T-helper 17 cell (primary cell): ENCODE data around the gene ACP5. TPM values are rescaled to one million over a fixed set of nuclear protein-coding genes. Genes with fewer than 3 reads are reported as not detected.
A peak's percentile ranks its signal among the peaks of the same experiment; 100 is the strongest.
"Not testable (repeated sequence)": the region's sequence is repeated elsewhere in the genome, so short reads cannot be mapped to it uniquely, and the experiment has no call there.

Source experiments
- ATAC-seq: fragments of 150-1000 bp; cut with Tn5 transposase; 2 replicates; pipeline ENCODE4 v1.10.0; 2021; ENCODE audit warnings: mild to moderate bottlenecking, moderate library complexity
- DNase-seq, 3 donors: peaks; one replicate each; pipeline versions ENCODE4 v3.0.0 to v3.0.0-alpha.2; 2020 to 2021
- H3K9me3 ChIP-seq: one replicate; pipeline ENCODE4 v1.7.0; 2013; ENCODE audit warnings: low read length, mild to moderate bottlenecking; ENCODE audit not compliant: control insufficient read depth, poor library complexity, severe bottlenecking
- H3K27ac Mint-ChIP-seq: one replicate; pipeline ENCODE4 v1.8.0; 2022; ENCODE audit warnings: mild to moderate bottlenecking, moderate library complexity, mixed read lengths
- H3K27me3 Mint-ChIP-seq: one replicate; pipeline ENCODE4 v1.8.0; 2022; ENCODE audit warnings: mixed read lengths
- H3K36me3 Mint-ChIP-seq: one replicate; pipeline ENCODE4 v1.8.0; 2022; ENCODE audit warnings: low read depth, mixed read lengths
- H3K4me1 Mint-ChIP-seq: one replicate; pipeline ENCODE4 v1.8.0; 2022; ENCODE audit warnings: mild to moderate bottlenecking, mixed read lengths
- H3K4me3 Mint-ChIP-seq: one replicate; pipeline ENCODE4 v1.8.0; 2022; ENCODE audit warnings: mild to moderate bottlenecking, moderate library complexity, mixed read lengths
- total RNA-seq, 4 donors: library from RNA in 2 of 4; stranded (reverse) in 2 of 4; gene quantifications; one replicate each; pipeline ENCODE4 v1.2.3 and lab custom pipeline; 2022 to 2026

Gene ACP5
- total RNA-seq = 10 to 100 TPM; 14.6 to 18.2 TPM
- 9.1 to 13.1 reads per million in 2 donors for total RNA-seq (lab: John Stamatoyannopoulos, UW)

DNA sequence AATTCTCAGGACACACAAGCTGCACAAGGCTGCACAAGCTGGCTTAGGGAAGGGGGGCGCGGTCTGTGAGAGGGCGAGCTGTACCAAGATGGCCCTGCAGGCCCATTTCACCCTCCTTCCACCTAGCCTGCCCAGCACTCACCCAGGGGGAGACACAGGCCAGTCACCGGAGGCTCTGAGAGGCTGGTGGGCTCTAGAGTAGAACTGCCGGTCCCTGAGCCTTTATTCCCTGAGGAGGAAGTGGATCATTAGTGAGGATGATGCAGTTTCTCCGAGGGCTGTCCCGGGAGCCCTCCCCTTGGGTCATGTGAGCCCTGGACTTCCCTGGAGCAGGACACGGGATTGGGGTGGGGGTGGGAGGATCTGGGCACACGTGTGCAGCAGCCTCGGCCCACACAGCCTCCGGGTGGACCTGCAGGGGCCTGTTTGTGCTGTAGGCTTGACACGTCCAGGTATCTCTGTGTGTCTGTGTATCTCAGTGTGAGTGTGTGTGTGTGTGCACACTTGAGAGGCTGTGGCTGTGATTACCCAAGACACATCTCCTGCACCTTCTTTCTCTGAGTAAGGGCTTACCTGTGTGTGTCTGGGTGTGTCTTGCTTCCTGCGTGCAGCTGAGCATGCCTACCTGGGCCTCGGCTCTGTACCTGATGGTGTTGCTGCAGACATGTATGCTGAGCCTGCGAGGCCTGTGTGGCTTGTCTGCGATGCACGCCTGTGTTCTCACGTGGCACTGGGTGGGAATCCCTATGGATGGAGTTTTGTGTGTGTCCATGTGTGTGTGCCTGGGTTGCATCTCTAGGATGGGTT lies at the start of gene ACP5:
TSS of gene ACP5 (minus strand) at position 195 of the 807 bp plus-strand sequence. CDS start 328 bp downstream, outside the sequence.
- H3K27me3 Mint-ChIP-seq = no peaks in the 10 kb centered on the region
- H3K9me3 ChIP-seq = no peaks in the 10 kb centered on the region
- DNase-seq (no peak), ATAC-seq (no peak)
- no peaks in the 10 kb centered on the region for H3K36me3 Mint-ChIP-seq
- H3K4me3 Mint-ChIP-seq = peak within 1 kb of the TSS; percentile 75
- peaks cover 15% of the 10 kb centered on the region for H3K4me1 Mint-ChIP-seq
- no peak within 1 kb of the TSS for H3K27ac Mint-ChIP-seq

GRCh38 chr19:11626252-11626651 lies 48.8 kb upstream of the ACP5 start:
- no peak for ATAC-seq
- Mint-ChIP-seq H3K27ac (no peak overlapping the region), H3K4me1 (peaks cover 3% of the 10 kb centered on the region), H3K27me3 (peaks cover 16% of the 10 kb centered on the region), H3K36me3 (peaks cover 3% of the 10 kb centered on the region), H3K4me3 (no peak overlapping the region)
- no peaks in the 10 kb centered on the region for H3K9me3 ChIP-seq
- DNase-seq = no peak

- no peaks in the 10 kb centered on the region for H3K9me3 ChIP-seq
- ATAC-seq (no peak), DNase-seq (no peak)
- H3K4me3 Mint-ChIP-seq = peak overlapping the region; percentile 69
- H3K36me3 Mint-ChIP-seq = no peaks in the 10 kb centered on the region
- H3K27me3 Mint-ChIP-seq = peaks cover 7% of the 10 kb centered on the region
- peaks cover 3% of the 10 kb centered on the region for H3K4me1 Mint-ChIP-seq
- no peak overlapping the region for H3K27ac Mint-ChIP-seq
Observed at GRCh38 chr19:11624069-11624463, 46.6 kb upstream of the ACP5 start.

DNA sequence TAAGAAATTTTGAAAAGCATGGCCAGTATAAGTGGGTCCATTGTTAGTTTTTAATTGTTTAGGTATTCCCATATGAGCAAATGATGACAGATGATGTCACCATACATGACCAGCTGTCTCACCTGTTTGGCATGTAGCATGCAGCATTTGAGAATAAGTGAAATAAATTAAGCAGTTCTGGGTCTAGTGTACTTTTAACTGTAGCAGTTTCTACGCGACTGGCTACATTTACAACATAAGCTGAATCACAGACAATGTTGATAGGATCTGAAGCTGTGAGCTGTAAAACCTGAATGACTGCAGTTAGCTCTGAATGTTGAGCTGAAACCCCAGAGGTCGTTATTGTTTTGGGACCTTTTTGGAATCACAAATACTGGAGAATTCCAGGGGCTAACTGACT lies 45.0 kb upstream of the ACP5 start:
- not testable (repeated sequence) for H3K27me3 Mint-ChIP-seq, H3K4me3 Mint-ChIP-seq, ATAC-seq, DNase-seq, H3K27ac Mint-ChIP-seq, H3K4me1 Mint-ChIP-seq, H3K36me3 Mint-ChIP-seq
- H3K9me3 ChIP-seq = peaks cover 14% of the 10 kb centered on the region

- peaks cover 26% of the 10 kb centered on the region for H3K9me3 ChIP-seq
- no peak overlapping the region for H3K27ac Mint-ChIP-seq
- no peaks in the 10 kb centered on the region for H3K27me3 Mint-ChIP-seq
- DNase-seq = no peak
- no peak for ATAC-seq
- no peaks in the 10 kb centered on the region for H3K36me3 Mint-ChIP-seq
- no peak overlapping the region for H3K4me3 Mint-ChIP-seq
- H3K4me1 Mint-ChIP-seq = peaks cover 3% of the 10 kb centered on the region
Observed at GRCh38 chr19:11620553-11620952, 43.1 kb upstream of the ACP5 start.

DNA sequence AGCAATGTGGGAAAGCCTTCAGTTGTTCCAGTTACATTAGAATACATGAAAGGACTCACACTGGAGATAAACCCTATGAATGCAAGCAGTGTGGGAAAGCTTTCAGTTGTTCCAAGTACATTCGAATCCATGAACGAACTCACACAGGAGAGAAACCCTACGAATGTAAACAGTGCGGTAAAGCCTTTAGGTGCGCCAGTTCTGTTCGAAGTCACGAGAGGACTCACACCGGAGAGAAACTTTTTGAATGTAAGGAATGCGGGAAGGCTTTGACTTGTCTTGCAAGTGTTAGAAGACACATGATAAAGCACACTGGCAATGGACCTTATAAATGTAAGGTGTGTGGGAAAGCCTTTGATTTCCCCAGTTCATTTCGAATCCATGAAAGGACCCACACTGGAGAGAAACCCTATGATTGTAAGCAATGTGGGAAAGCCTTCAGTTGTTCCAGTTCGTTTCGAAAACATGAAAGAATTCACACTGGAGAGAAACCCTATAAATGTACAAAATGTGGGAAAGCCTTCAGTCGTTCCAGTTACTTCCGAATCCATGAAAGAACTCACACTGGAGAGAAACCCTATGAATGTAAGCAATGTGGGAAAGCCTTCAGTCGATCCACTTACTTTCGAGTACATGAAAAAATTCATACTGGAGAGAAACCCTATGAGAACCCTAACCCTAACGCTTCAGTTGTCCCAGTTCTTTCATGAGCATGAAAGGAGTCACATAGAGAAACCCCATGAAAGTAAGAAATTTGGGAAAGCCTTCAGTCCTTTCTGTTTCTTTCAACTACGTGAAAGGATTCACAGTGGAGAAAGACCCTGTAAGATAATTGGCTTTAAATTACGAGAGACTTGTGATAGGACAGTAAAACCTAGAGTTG lies 40.0 kb upstream of the ACP5 start:
- H3K9me3 ChIP-seq = peaks cover 26% of the 10 kb centered on the region
- no peak for ATAC-seq
- Mint-ChIP-seq H3K36me3 (no peaks in the 10 kb centered on the region), H3K4me1 (peaks cover 2% of the 10 kb centered on the region), H3K27ac (no peak overlapping the region), H3K27me3 (no peaks in the 10 kb centered on the region), H3K4me3 (no peak overlapping the region)
- DNase-seq = no peak

DNA sequence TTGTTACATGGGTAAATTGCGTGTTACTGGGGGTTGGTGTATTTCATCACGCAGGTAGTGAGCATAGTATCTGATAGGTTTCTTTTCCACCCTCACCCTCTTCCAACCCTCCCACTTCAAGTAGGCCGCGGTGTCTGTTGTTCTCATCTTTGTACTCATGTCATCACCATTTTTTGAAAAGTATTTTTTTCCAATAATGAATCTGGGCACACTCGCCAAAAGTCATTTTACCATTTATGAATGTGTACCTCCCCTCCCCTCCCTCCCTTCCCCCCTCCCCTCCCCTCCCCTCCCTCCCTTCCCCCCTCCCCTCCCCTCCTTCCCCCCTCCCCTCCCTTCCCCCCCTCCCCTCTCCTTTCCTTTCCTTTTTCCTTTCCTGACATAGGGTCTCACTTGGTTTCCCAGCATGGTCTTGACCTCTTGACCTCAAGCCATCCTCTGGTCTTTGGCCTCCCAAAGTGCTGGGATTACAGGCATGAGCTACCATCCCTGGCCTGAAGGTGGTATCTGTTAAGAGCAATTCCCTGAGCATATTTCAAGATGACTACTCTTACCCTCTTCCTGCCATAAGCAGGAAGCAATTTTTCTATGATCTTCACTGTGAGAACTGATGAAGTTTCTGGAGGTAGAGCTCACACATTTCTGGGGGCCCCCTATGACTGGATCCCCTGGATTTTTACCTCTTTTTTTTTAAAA lies 35.5 kb upstream of the ACP5 start:
- Mint-ChIP-seq H3K36me3 (no peaks in the 10 kb centered on the region), H3K27ac (peak overlapping the region; percentile 43), H3K4me1 (peaks cover 2% of the 10 kb centered on the region), H3K27me3 (no peaks in the 10 kb centered on the region), H3K4me3 (peak overlapping the region; percentile 58)
- H3K9me3 ChIP-seq = peaks cover 16% of the 10 kb centered on the region
- DNase-seq (no peak), ATAC-seq (no peak)

GRCh38 chr19:11611730-11612129 lies 34.3 kb upstream of the ACP5 start:
- ATAC-seq (no peak), DNase-seq (no peak)

GRCh38 chr19:11606484-11606883 lies 29.0 kb upstream of the ACP5 start:
- no peak overlapping the region for H3K27ac Mint-ChIP-seq
- peaks cover 14% of the 10 kb centered on the region for H3K36me3 Mint-ChIP-seq
- H3K9me3 ChIP-seq = no peaks in the 10 kb centered on the region
- no peak for ATAC-seq
- H3K4me3 Mint-ChIP-seq = no peak overlapping the region
- DNase-seq = no peak
- peaks cover 4% of the 10 kb centered on the region for H3K4me1 Mint-ChIP-seq
- no peaks in the 10 kb centered on the region for H3K27me3 Mint-ChIP-seq

More at GRCh38 chr19:11611730-11612129, 34.3 kb upstream of the ACP5 start:
- peaks cover 5% of the 10 kb centered on the region for H3K9me3 ChIP-seq
- H3K4me3 Mint-ChIP-seq = no peak overlapping the region
- peaks cover 7% of the 10 kb centered on the region for H3K36me3 Mint-ChIP-seq
- H3K27ac Mint-ChIP-seq = no peak overlapping the region
- H3K27me3 Mint-ChIP-seq = no peaks in the 10 kb centered on the region
- H3K4me1 Mint-ChIP-seq = peaks cover 2% of the 10 kb centered on the region

GRCh38 chr19:11599704-11600103 lies 22.3 kb upstream of the ACP5 start:
- H3K36me3 Mint-ChIP-seq, H3K4me3 Mint-ChIP-seq, ATAC-seq: not testable (repeated sequence)

DNA sequence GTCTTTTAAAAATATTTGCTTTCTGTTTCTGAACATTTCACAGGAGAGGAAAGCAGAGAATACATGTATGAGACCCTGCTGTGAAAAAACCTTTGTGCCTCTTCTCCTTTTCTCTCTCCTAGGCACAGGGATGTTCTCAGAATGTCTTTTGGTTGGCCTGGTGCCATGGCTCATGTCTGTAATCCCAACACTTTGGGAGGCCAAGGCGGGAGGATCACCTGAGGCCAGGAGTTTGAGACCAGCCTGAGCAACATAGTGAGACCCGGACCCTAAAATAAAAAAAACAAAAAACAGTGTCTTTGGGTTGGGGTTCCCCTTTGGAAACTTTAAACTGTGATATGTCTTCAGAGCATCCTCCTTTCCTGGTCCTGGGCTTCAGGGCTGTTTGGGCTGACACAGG lies 21.3 kb upstream of the ACP5 start:
- H3K9me3 ChIP-seq = no peaks in the 10 kb centered on the region
- DNase-seq = no peak
- peak overlapping the region; percentile 34 for H3K27ac Mint-ChIP-seq
- ATAC-seq = no peak
- H3K27me3 Mint-ChIP-seq = no peaks in the 10 kb centered on the region
- peaks cover 12% of the 10 kb centered on the region for H3K4me1 Mint-ChIP-seq
- H3K36me3 Mint-ChIP-seq = peaks cover 3% of the 10 kb centered on the region
- H3K4me3 Mint-ChIP-seq = peak overlapping the region; percentile 91

More at GRCh38 chr19:11599704-11600103, 22.3 kb upstream of the ACP5 start:
- not testable (repeated sequence) for H3K9me3 ChIP-seq, H3K27me3 Mint-ChIP-seq, DNase-seq, H3K27ac Mint-ChIP-seq
- H3K4me1 Mint-ChIP-seq = peaks cover 12% of the 10 kb centered on the region

GRCh38 chr19:11598103-11598483 lies 20.6 kb upstream of the ACP5 start:
- no peaks in the 10 kb centered on the region for H3K27me3 Mint-ChIP-seq
- DNase-seq = no peak
- peaks cover 3% of the 10 kb centered on the region for H3K36me3 Mint-ChIP-seq
- peaks cover 12% of the 10 kb centered on the region for H3K4me1 Mint-ChIP-seq
- H3K4me3 Mint-ChIP-seq = peak overlapping the region; percentile 91
- H3K27ac Mint-ChIP-seq = peak overlapping the region; percentile 72
- no peaks in the 10 kb centered on the region for H3K9me3 ChIP-seq
- ATAC-seq = no peak
